Measurements from ENCODE around the gene TNFAIP8L3. TPM values are rescaled to one million over a fixed set of nuclear protein-coding genes. Genes with fewer than 3 reads are reported as not detected.

TNFAIP8L3 gene
- total and polyA plus RNA-seq, 9 of the 15 experiments (the other 6 are each of a cell fraction or from before 2014, with no cell fraction given): 0.13 TPM; not detected in 8

GRCh38 chr15:51069983-51070382 is 24.7 kb downstream of the TNFAIP8L3 start:
- ChIA-PET CTCF (ENCODE audit: low intra/inter-chr PET ratio) (no interaction called here), POLR2A (interaction anchor here (0.6 to 1.3 kb wide), 3 partner anchors 10 to 95 kb away, joined by 3 to 4 read pairs (median 3); no protein-coding TSS in a partner anchor)
- DNase-seq (ENCODE audit: extremely low read depth in 1 of 4, low spot score in 3 of 4) (no peak), ATAC-seq (no peak), FAIRE-seq (no peak)
- Histone ChIP-seq H3K4me2 (ENCODE audit: insufficient read depth, low read length) (no peak overlapping the region), H4K20me1 (replicated peaks; ENCODE audit: control insufficient read depth, insufficient read depth, low read length) (no peaks in the 10 kb centered on the region), H3K27ac (ENCODE audit: extremely low read depth, low read depth, low read length) (no peak overlapping the region), H3K27me3 (ENCODE audit: control insufficient read depth in 2 of 2, insufficient read depth in 2 of 2, low read length in 2 of 2) (0 out of 5 replicates have a peak, but pooled peaks cover 0 to 3% of the 10 kb centered on the region in 2 experiments), H3K9ac (ENCODE audit: insufficient read depth in 1 of 2, low read depth in 2 of 2, low read length in 2 of 2) (no peak overlapping the region), H2AFZ (ENCODE audit: low read depth, low read length) (no peak overlapping the region), H3K4me3 (no peak overlapping the region), H3K36me3 (ENCODE audit: control insufficient read depth, insufficient read depth, low read length) (no peaks in the 10 kb centered on the region), H3K79me2 (ENCODE audit: control insufficient read depth, insufficient read depth, low read length) (no peaks in the 10 kb centered on the region), H3K9me1 (ENCODE audit: control insufficient read depth, insufficient read depth, low read length) (no peaks in the 10 kb centered on the region), H3K9me3 (replicated peaks; ENCODE audit: control insufficient read depth, insufficient read depth, low read depth, low read length) (no peaks in the 10 kb centered on the region), H3K4me1 (replicated peaks in 1 of 2; ENCODE audit: control insufficient read depth in 2 of 2, insufficient read depth in 2 of 2, low read length in 2 of 2) (no peaks in the 10 kb centered on the region; a peak in 1 of 5 replicates)
- in situ Hi-C loops (cut with MboI) (no loop called here), intact Hi-C loops (cut with micrococcal nuclease) (no loop called here)
- TF ChIP-seq PRMT5 (CRISPR knock-in tag; IDR thresholded peaks at IDR 0.05) (no peak), ZNF398 (CRISPR knock-in tag; IDR thresholded peaks at IDR 0.05) (no peak), E2F5 (CRISPR knock-in tag; IDR thresholded peaks at IDR 0.05) (no peak), PURB (CRISPR knock-in tag; IDR thresholded peaks at IDR 0.05; ENCODE audit: low read depth) (no peak), RBM14 (IDR thresholded peaks at IDR 0.05; ENCODE audit: borderline replicate concordance, insufficient read depth, low read depth, low read length) (no peak), MAFK (IDR thresholded peaks at IDR 0.05; ENCODE audit: low read length) (no peak), PCBP1 (IDR thresholded peaks at IDR 0.05; ENCODE audit: low read depth, low read length, poor library complexity, severe bottlenecking) (no peak), NCOA4 (IDR thresholded peaks at IDR 0.05; ENCODE audit: partially characterized antibody) (no peak), HNRNPK (IDR thresholded peaks at IDR 0.05; ENCODE audit: low read depth, low read length, poor library complexity, severe bottlenecking) (no peak), ETV5 (CRISPR knock-in tag; IDR thresholded peaks at IDR 0.05; ENCODE audit: low read depth) (no peak), MTA1 (IDR thresholded peaks at IDR 0.05; ENCODE audit: borderline replicate concordance) (no peak), KLF16 (IDR thresholded peaks at IDR 0.05) (no peak), RUNX1 (IDR thresholded peaks at IDR 0.05; ENCODE audit: low read depth) (no peak), CCNT2 (IDR thresholded peaks at IDR 0.05; ENCODE audit: borderline replicate concordance, extremely low read depth, insufficient read length, low read depth, low read length) (no peak), CHD1 (IDR thresholded peaks at IDR 0.05; ENCODE audit: low read length) (no peak), COPS2 (conservative IDR thresholded peaks at IDR 0.05) (no peak)
- TF ChIP-seq, protein P1, sequence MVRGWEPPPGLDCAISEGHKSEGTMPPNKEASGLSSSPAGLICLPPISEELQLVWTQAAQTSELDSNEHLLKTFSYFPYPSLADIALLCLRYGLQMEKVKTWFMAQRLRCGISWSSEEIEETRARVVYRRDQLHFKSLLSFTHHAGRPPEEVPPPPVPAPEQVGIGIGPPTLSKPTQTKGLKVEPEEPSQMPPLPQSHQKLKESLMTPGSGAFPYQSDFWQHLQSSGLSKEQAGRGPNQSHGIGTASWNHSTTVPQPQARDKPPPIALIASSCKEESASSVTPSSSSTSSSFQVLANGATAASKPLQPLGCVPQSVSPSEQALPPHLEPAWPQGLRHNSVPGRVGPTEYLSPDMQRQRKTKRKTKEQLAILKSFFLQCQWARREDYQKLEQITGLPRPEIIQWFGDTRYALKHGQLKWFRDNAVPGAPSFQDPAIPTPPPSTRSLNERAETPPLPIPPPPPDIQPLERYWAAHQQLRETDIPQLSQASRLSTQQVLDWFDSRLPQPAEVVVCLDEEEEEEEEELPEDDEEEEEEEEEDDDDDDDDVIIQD (CRISPR knock-in tag; IDR thresholded peaks at IDR 0.05): no peak
- no TSS peak for BruUV-seq (replicated peaks)

Measured in K562 (cell line).